Amniotic epithelial cell (primary cell): ENCODE results near the gene CYP19A1.

ENCODE experiments used
- DNase-seq: peaks from one replicate; pipeline ENCODE4 v3.0.0-alpha.2; 2010; ENCODE audit warnings: low read depth

CYP19A1 gene

GRCh38 chr15:51359981-51360380 is 21.6 kb upstream of the CYP19A1 start:
- no peak for DNase-seq

GRCh38 chr15:51356983-51357382 is 18.6 kb upstream of the CYP19A1 start:
- DNase-seq = no peak

- no peak for DNase-seq
Observed at GRCh38 chr15:51356147-51356546, 17.8 kb upstream of the CYP19A1 start.

GRCh38 chr15:51355096-51355495 is 16.7 kb upstream of the CYP19A1 start:
- no peak for DNase-seq

DNA sequence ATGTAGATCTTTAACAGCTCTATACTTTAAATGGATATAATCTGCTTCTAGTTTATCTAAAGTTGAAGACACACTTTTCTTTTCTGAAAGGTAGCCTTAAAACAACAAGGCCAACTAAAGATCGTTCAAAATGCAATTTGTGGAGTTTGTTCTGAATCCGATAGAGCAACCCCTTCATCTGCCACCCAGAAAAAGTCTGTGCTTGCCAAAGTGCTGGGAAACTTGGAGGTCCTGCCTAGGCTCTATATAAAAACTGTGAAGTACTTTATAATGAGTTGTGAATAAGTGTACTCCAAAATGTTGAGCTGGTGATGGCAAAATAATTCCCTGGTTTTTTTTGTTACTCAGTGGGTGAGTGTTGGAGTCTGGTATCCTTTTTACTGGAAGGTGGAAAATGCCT is 15.6 kb upstream of the CYP19A1 start:
- DNase-seq = no peak

GRCh38 chr15:51350723-51351122 is 12.3 kb upstream of the CYP19A1 start:
- no peak for DNase-seq

GRCh38 chr15:51349156-51349844 is 10.9 kb upstream of the CYP19A1 start:
- DNase-seq = no peak

GRCh38 chr15:51348688-51349087 is 10.3 kb upstream of the CYP19A1 start:
- DNase-seq = no peak

DNA sequence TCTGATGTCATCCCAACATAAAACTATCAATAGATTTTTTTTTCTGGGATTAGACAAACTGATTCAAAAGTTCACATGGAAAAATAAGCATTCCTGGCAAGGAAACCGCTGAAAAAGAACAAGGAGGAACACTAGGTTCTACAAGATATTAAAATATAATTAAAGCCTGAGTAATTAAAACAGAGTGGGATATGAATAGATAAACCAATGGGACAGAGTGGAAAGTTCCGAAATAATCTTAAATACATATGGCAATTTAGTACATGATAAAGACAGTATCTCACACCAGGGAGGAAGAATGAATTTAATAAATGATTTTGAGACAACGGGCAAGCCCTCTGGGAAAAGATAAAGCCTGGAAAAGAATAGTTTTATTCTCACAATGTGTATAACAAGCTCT is 7.7 kb upstream of the CYP19A1 start:
- DNase-seq = no peak

GRCh38 chr15:51343466-51343865 is 5.1 kb upstream of the CYP19A1 start:
- no peak for DNase-seq

GRCh38 chr15:51342227-51342999 is 4.0 kb upstream of the CYP19A1 start:
- DNase-seq = no peak

GRCh38 chr15:51341366-51342226 is 3.2 kb upstream of the CYP19A1 start, which contains the start of gene GLDN:
Gene GLDN, plus strand, starts transcription at chr15:51341655. Its CDS starts 30 bp downstream, at chr15:51341685.
- DNase-seq = no peak

GRCh38 chr15:51335538-51336410 is 2.6 kb downstream of the CYP19A1 start:
- DNase-seq = peak; percentile 15

DNA sequence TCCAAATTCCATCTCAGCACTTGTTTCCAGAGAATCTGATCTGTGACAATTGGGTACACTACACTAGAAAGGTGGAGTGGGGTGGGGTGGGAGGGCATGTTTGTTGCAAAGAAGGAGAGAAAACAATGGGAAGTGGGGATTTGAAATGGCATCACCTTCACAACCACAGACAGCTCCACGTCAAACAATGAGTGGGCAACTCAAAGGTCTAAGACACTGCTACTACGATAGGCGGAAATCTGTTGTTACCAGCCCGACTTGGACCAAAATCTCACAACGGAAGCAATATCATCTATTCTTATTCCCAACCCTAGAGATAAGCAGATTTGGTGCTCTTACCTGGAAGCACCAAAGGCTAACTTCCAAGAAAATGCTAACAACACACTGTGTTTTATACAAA is 3.3 kb downstream of the CYP19A1 start:
- DNase-seq = no peak

GRCh38 chr15:51334011-51334451 is 4.4 kb downstream of the CYP19A1 start:
- no peak for DNase-seq

DNA sequence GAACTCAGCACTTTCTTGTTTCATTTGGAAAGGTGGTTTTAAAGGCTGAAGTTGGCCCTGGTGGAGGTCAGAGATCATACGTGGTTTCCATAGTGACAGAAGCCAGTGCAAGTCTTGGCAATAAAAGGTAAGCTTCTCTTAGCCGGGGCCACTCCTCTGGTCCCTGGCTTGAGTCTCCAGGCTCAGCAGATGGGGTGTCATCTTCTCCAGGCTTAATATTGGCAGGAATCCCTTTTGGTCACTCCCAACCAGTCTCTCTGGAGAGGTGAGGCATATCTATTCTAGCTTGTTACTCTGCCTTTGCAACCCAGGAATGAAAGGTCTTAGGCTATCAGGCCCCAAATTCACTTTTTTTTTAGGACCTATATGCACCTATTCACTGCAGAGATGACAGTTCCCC is 4.8 kb downstream of the CYP19A1 start:
- no peak for DNase-seq

DNA sequence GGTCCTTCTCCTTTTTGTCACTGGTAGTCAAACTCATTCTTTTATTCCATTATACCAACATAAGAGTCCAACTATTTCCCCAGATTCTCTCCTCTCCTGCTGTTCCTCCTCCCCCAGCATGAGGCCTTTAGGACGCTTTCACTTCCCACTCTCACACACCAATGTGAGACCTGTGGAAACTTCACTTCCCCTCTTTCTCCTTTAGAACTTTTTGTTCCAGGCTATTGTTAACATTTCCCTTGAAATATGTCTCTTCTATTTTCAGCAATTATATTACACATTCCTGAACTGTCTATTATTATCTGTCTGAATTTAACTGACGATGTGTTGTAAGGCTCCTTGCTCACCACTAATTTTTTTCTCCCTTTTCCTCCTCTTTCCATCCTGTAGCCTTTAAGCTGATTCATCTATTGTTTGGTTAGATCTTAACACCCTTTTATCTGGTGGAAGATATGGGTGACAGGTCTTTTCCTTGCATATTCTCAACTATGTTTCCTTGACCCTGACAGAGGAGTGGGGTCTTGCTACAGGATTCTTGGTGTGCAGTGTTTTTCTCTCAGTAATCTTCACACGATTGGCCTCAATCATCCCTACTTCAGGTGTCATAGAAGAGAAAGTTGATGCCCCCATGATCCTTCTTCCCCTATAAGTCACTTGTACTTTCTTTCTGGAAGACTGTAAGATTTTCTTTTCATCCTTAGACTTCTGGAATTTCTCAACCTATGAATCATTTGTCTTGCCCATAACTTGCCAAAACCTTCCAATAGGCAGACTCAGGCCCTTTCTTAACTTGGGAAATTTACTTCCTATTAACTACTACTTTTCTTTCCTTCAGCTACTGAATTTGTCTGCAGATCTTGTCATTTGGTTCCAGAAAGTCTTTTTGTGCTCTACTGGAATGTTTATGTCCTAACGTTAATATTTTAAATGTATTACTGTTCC is 5.9 kb downstream of the CYP19A1 start:
- DNase-seq = peak; percentile 61

DNA sequence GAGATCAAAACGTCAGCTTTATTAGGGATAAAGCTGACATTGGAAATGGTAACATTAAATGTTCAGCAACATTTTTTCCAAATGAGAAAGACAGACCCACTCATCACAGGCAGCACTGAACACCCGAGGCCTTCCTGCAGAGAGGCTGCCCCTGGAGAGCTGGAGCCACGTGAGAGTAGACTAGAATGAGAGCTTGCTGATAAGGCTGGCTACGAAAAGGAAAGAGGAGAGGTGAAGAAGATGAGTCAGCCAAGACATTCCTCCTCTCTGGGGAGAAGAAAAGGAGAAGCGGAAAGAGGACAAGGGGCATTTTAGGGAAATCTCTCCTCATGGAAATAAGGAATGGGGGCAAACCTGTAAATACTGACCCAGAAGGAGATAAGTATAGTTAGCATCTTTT is 7.3 kb downstream of the CYP19A1 start:
- DNase-seq = peak; percentile 71

- no peak for DNase-seq
Observed at GRCh38 chr15:51328926-51329325, 9.5 kb downstream of the CYP19A1 start.

- no peak for DNase-seq
Observed at GRCh38 chr15:51327081-51327480, 11.3 kb downstream of the CYP19A1 start.
